Naive thymus-derived CD8-positive, alpha-beta T cell (primary cell): Measurements from ENCODE around the gene INPP4A. TPM values are rescaled to one million over a fixed set of nuclear protein-coding genes. Genes with fewer than 3 reads are reported as not detected.
A peak's percentile ranks its signal among the peaks of the same experiment; 100 is the strongest.

ENCODE experiments used
- ATAC-seq, 2 donors: fragments of 150-1000 bp; cut with Tn5 transposase in 1 of 2; sonication (Bioruptor Pico), chemical (Tn5 transposase) in 1 of 2; 1 replicate in 1 of 2; 2 replicates in 1 of 2; pipeline ENCODE4 v1.10.0; 2021; ENCODE audit warnings: mild to moderate bottlenecking in 2 of 2, moderate library complexity in 2 of 2
- POLR2A ChIA-PET: fragments of 350-600 bp; sonication (Branson Sonifier 250); formaldehyde crosslinking; loops from one replicate; lab custom pipeline; 2021; ENCODE audit warnings: antibody characterized with exemption; lab: Charles Lee
- DNase-seq, 10 donors: peaks; one replicate each; pipeline versions ENCODE4 v3.0.0 to v3.0.0-alpha.2; 2020 to 2022
- H3K27ac Mint-ChIP-seq, 10 donors: one replicate each; pipeline ENCODE4 v1.8.0; 2020 to 2022; ENCODE audit warnings: mild to moderate bottlenecking in 10 of 10, mixed read lengths in 10 of 10, moderate library complexity in 4 of 10, inconsistent platforms in 1 of 10
- H3K27me3 Mint-ChIP-seq, 5 donors: one replicate each; pipeline ENCODE4 v1.8.0; 2021 to 2022; ENCODE audit warnings: mixed read lengths in 5 of 5
- H3K36me3 Mint-ChIP-seq, 3 donors: one replicate each; pipeline ENCODE4 v1.8.0; 2020 to 2022; ENCODE audit warnings: mixed read lengths in 3 of 3, mild to moderate bottlenecking in 2 of 3, inconsistent platforms in 1 of 3
- H3K4me1 Mint-ChIP-seq, 4 donors: one replicate each; pipeline ENCODE4 v1.8.0; 2021 to 2022; ENCODE audit warnings: mixed read lengths in 4 of 4
- H3K4me3 Mint-ChIP-seq, 10 donors: one replicate each; pipeline ENCODE4 v1.8.0; 2020 to 2022; ENCODE audit warnings: mild to moderate bottlenecking in 10 of 10, mixed read lengths in 10 of 10, moderate library complexity in 6 of 10, inconsistent platforms in 1 of 10
- H3K9me3 Mint-ChIP-seq, 9 donors: one replicate each; pipeline ENCODE4 v1.8.0; 2020 to 2022; ENCODE audit warnings: mixed read lengths in 9 of 9, mild to moderate bottlenecking in 3 of 9, inconsistent platforms in 1 of 9, moderate library complexity in 1 of 9
- polyA plus RNA-seq, 3 donors: library from polyadenylated mRNA; unstranded; fragments of 300-500 nt; fragmentation: Illumina TruSeq; gene quantifications; one replicate each; pipeline ENCODE4 v1.2.3, GENCODE V29; 2021
- total RNA-seq, 8 experiments: library from RNA in 2 of 8; stranded (reverse) in 2 of 8; gene quantifications; one replicate each; pipeline ENCODE4 v1.2.3 and lab custom pipeline; 2021 to 2026

INPP4A gene
- total and polyA plus RNA-seq, 5 experiments from 2014 or later: 37.7 to 141 (median 64.3) TPM

- DNase-seq: peak in 1 of 10 donors; percentile 13
- H3K9me3 Mint-ChIP-seq: no peaks in the 10 kb centered on the region
- H3K4me1 Mint-ChIP-seq: peaks cover 53 to 98% (median 91%) of the 10 kb centered on the region in 4 donors
- H3K4me3 Mint-ChIP-seq: peak overlapping the region; percentile 50 to 85 (median 72)
- H3K27ac Mint-ChIP-seq: peak overlapping the region; percentile 85 to 99 (median 92)
- ATAC-seq: no peak
- H3K36me3 Mint-ChIP-seq: peaks cover 0 to 6% (median 0%) of the 10 kb centered on the region in 3 donors
- POLR2A ChIA-PET: interaction anchor here (0.6 to 12.8 kb wide), 5 partner anchors 9 to 753 kb away, joined by 3 to 194 read pairs (median 4); no protein-coding TSS in a partner anchor
- H3K27me3 Mint-ChIP-seq: no peaks in the 10 kb centered on the region
Observed at GRCh38 chr2:98472132-98472650, 27.5 kb downstream of the INPP4A start.

- Mint-ChIP-seq H3K9me3 (no peaks in the 10 kb centered on the region), H3K4me3 (peak overlapping the region; percentile 51 to 85 (median 80)), H3K27me3 (no peaks in the 10 kb centered on the region), H3K4me1 (peaks cover 58 to 100% (median 95%) of the 10 kb centered on the region in 4 donors), H3K36me3 (peaks cover 0 to 6% (median 0%) of the 10 kb centered on the region in 3 donors), H3K27ac (peak overlapping the region; percentile 88 to 99 (median 92))
- DNase-seq: peak in 1 of 10 donors; percentile 6
- POLR2A ChIA-PET: interaction anchor here (0.6 to 12.8 kb wide), 3 partner anchors 8 to 52 kb away, joined by 3 to 194 read pairs (median 3); no protein-coding TSS in a partner anchor
- no peak for ATAC-seq
Observed at GRCh38 chr2:98472961-98473746, 28.5 kb downstream of the INPP4A start.

- peak; percentile 47 to 54 for ATAC-seq
- DNase-seq: peak in 1 of 10 donors; percentile 10
- Mint-ChIP-seq H3K27ac (peak overlapping the region; percentile 88 to 99 (median 90)), H3K4me1 (peaks cover 63 to 100% (median 95%) of the 10 kb centered on the region in 4 donors), H3K27me3 (no peaks in the 10 kb centered on the region), H3K36me3 (peaks cover 0 to 3% (median 0%) of the 10 kb centered on the region in 3 donors), H3K4me3 (peak overlapping the region; percentile 51 to 85 (median 78)), H3K9me3 (no peaks in the 10 kb centered on the region)
- POLR2A ChIA-PET: interaction anchor here (0.8 to 15.8 kb wide), 2 partner anchors 7 to 27 kb away, joined by 3 to 194 read pairs; no protein-coding TSS in a partner anchor
Observed at GRCh38 chr2:98473995-98474780, 29.5 kb downstream of the INPP4A start.

DNA sequence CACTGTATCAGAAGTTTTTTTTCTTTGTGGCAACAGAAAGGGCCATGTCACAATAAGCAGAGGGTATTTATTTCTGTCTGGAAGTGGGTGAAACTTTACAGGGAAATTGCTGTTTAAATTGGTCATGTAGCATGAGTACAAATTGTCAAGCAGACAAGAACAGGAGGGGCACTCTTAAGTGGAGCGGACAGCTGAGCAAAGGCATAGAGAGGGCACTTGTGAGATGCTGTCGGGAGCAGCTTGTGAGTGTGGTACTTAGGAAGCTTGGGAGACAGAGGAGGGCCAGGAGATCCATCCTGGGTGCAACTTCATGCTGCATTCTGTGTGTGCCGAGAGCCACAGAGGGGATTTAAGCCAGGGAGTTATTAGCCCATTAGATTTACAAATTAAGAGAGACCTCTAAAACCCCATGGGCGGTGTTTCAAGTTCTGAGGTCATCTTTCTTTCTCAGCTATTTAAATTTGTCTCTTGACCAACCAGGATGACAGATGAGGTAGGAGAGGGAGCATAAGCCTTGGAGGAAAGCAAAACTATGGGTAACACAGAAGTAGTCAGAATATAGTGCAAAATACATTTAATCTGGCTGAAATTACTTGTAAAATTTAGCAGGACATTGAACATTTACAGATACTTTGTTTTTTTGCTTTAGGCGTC lies 30.4 kb downstream of the INPP4A start:
- peaks cover 0 to 3% (median 0%) of the 10 kb centered on the region in 3 donors for H3K36me3 Mint-ChIP-seq
- H3K27ac Mint-ChIP-seq: peak overlapping the region; percentile 57 to 99 (median 81)
- peak overlapping the region in 8 of 10 donors; percentile 21 to 71 (median 35) for H3K4me3 Mint-ChIP-seq
- H3K9me3 Mint-ChIP-seq: no peaks in the 10 kb centered on the region
- POLR2A ChIA-PET: interaction anchor here (0.9 to 15.8 kb wide), 2 partner anchors 8 to 22 kb away, joined by 3 to 194 read pairs; no protein-coding TSS in a partner anchor
- H3K27me3 Mint-ChIP-seq: no peaks in the 10 kb centered on the region
- ATAC-seq: no peak
- DNase-seq: no peak
- peaks cover 64 to 100% (median 98%) of the 10 kb centered on the region in 4 donors for H3K4me1 Mint-ChIP-seq

- H3K9me3 Mint-ChIP-seq: no peaks in the 10 kb centered on the region
- peak overlapping the region; percentile 67 to 98 (median 93) for H3K27ac Mint-ChIP-seq
- no peak for ATAC-seq
- H3K36me3 Mint-ChIP-seq: peaks cover 0 to 3% (median 0%) of the 10 kb centered on the region in 3 donors
- H3K4me1 Mint-ChIP-seq: peaks cover 60 to 100% (median 98%) of the 10 kb centered on the region in 4 donors
- peak overlapping the region in 7 of 10 donors; percentile 9 to 78 (median 47) for H3K4me3 Mint-ChIP-seq
- POLR2A ChIA-PET: interaction anchor here (15.8 kb wide), 1 partner anchor 10 kb away, joined by 194 read pairs; no protein-coding TSS in a partner anchor
- H3K27me3 Mint-ChIP-seq: no peaks in the 10 kb centered on the region
- DNase-seq: no peak
Observed at GRCh38 chr2:98476192-98476868, 31.7 kb downstream of the INPP4A start.

DNA sequence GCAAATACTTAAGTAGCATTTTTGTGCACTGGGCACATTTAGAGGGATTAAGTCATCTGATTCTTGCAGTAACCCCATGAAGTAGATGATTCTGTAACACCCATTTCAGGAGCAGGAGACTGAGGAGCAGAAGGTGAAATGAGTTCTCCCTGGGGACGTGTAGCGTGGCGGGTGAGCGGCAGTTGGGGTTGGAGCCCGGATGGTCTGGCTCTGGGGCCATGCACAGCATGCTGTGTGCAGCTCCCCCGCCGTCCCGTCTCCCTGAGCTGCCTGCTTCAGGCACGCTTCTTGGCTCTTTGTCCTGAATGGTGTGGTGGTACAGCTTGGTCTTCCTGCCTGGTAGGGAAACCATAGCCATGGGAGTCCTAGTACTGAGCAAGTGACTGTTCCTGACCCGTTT lies 32.4 kb downstream of the INPP4A start:
- H3K9me3 Mint-ChIP-seq: no peaks in the 10 kb centered on the region
- no peaks in the 10 kb centered on the region for H3K27me3 Mint-ChIP-seq
- H3K27ac Mint-ChIP-seq: peak overlapping the region; percentile 89 to 96 (median 93)
- peak overlapping the region in 7 of 10 donors; percentile 11 to 78 (median 63) for H3K4me3 Mint-ChIP-seq
- peaks cover 0 to 3% (median 0%) of the 10 kb centered on the region in 3 donors for H3K36me3 Mint-ChIP-seq
- DNase-seq (peak in 1 of 10 donors; percentile 15), ATAC-seq (no peak)
- POLR2A ChIA-PET: interaction anchor here (15.8 kb wide), 1 partner anchor 10 kb away, joined by 194 read pairs; no protein-coding TSS in a partner anchor
- peaks cover 62 to 100% (median 97%) of the 10 kb centered on the region in 4 donors for H3K4me1 Mint-ChIP-seq

- H3K9me3 Mint-ChIP-seq: no peaks in the 10 kb centered on the region
- DNase-seq (peak in 1 of 10 donors; percentile 8), ATAC-seq (no peak)
- POLR2A ChIA-PET: interaction anchor here (1.3 to 15.8 kb wide), 2 partner anchors 10 to 11 kb away, joined by 3 to 194 read pairs; no protein-coding TSS in a partner anchor
- peak overlapping the region in 8 of 10 donors; percentile 28 to 86 (median 63) for H3K4me3 Mint-ChIP-seq
- H3K36me3 Mint-ChIP-seq: peaks cover 0 to 3% (median 0%) of the 10 kb centered on the region in 3 donors
- H3K4me1 Mint-ChIP-seq: peaks cover 59 to 100% (median 97%) of the 10 kb centered on the region in 4 donors
- no peaks in the 10 kb centered on the region for H3K27me3 Mint-ChIP-seq
- H3K27ac Mint-ChIP-seq: peak overlapping the region; percentile 89 to 96 (median 93)
Observed at GRCh38 chr2:98477506-98477905, 32.8 kb downstream of the INPP4A start.

GRCh38 chr2:98478088-98478551 lies 33.5 kb downstream of the INPP4A start:
- ATAC-seq (no peak), DNase-seq (peak in 1 of 10 donors; percentile 15)
- peak overlapping the region; percentile 89 to 96 (median 93) for H3K27ac Mint-ChIP-seq
- no peaks in the 10 kb centered on the region for H3K27me3 Mint-ChIP-seq
- H3K36me3 Mint-ChIP-seq: peaks cover 0 to 3% (median 0%) of the 10 kb centered on the region in 3 donors
- no peaks in the 10 kb centered on the region for H3K9me3 Mint-ChIP-seq
- H3K4me1 Mint-ChIP-seq: peaks cover 56 to 100% (median 99%) of the 10 kb centered on the region in 4 donors
- POLR2A ChIA-PET: interaction anchor here (0.8 to 15.8 kb wide), 4 partner anchors 10 to 31 kb away, joined by 3 to 194 read pairs (median 4); no protein-coding TSS in a partner anchor
- H3K4me3 Mint-ChIP-seq: peak overlapping the region; percentile 12 to 86 (median 63)

GRCh38 chr2:98478907-98479306 lies 34.2 kb downstream of the INPP4A start:
- DNase-seq: peak in 3 of 10 donors; percentile 21 to 47 (median 30)
- H3K4me3 Mint-ChIP-seq: peak overlapping the region; percentile 13 to 86 (median 63)
- POLR2A ChIA-PET: interaction anchor here (0.6 to 15.8 kb wide), 6 partner anchors 9 to 498 kb away, joined by 3 to 194 read pairs (median 4); no protein-coding TSS in a partner anchor
- H3K9me3 Mint-ChIP-seq: no peaks in the 10 kb centered on the region
- peaks cover 57 to 100% (median 99%) of the 10 kb centered on the region in 4 donors for H3K4me1 Mint-ChIP-seq
- peaks cover 0 to 3% (median 0%) of the 10 kb centered on the region in 3 donors for H3K36me3 Mint-ChIP-seq
- ATAC-seq: peak; percentile 61 to 63
- no peaks in the 10 kb centered on the region for H3K27me3 Mint-ChIP-seq
- H3K27ac Mint-ChIP-seq: peak overlapping the region; percentile 89 to 96 (median 92)

DNA sequence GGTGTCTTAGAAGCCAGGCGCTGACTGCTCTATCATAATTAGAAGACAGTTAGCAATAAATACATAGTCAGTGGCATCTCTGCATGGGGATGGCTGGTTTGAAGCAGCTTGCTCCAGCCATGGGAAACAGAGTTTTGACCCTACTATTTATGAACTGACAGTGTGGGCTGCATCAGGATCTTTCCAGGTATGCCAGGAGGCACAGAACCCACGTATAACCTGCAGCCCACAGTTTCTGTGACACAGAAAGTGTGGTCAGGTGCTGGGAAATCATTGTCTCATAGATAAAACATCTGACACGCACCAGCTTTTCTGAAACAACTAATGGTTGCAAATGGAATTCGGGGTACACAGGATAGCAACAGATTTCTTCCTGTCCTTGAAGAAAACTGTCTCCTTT lies 34.7 kb downstream of the INPP4A start:
- POLR2A ChIA-PET: interaction anchor here (1.0 to 15.8 kb wide), 5 partner anchors 13 to 32 kb away, joined by 3 to 194 read pairs (median 4); no protein-coding TSS in a partner anchor
- no peaks in the 10 kb centered on the region for H3K9me3 Mint-ChIP-seq
- peak overlapping the region; percentile 89 to 96 (median 92) for H3K27ac Mint-ChIP-seq
- H3K4me3 Mint-ChIP-seq: peak overlapping the region; percentile 13 to 86 (median 63)
- peaks cover 57 to 100% (median 99%) of the 10 kb centered on the region in 4 donors for H3K4me1 Mint-ChIP-seq
- DNase-seq: no peak
- no peaks in the 10 kb centered on the region for H3K27me3 Mint-ChIP-seq
- peaks cover 0 to 3% (median 0%) of the 10 kb centered on the region in 3 donors for H3K36me3 Mint-ChIP-seq
- ATAC-seq: peak in 1 of 2 donors; percentile 9
